Keratinocyte (primary cell): ENCODE results near the gene KLF7. TPM values are rescaled to one million over a fixed set of nuclear protein-coding genes. Genes with fewer than 3 reads are reported as not detected.

Experiments used
- DNase-seq: peaks from one replicate; pipeline ENCODE4 v3.0.0-alpha.2; 2011; ENCODE audit warnings: low read depth, missing footprints, low spot score
- FAIRE-seq: peaks from 2 replicates; lab custom pipeline; 2011; peaks lifted over from hg19 to GRCh38; lab: Jason Lieb, UNC
- H2AFZ ChIP-seq: 2 replicates; pipeline ENCODE4 v1.6.0; 2012; ENCODE audit warnings: low read length, control low read depth, inconsistent platforms; ENCODE audit not compliant: control insufficient read depth
- H3K27ac ChIP-seq: 2 replicates; pipeline ENCODE4 v1.5.1; 2011; ENCODE audit warnings: low read length; ENCODE audit not compliant: control insufficient read depth, insufficient read depth
- H3K27me3 ChIP-seq: 3 replicates; pipeline ENCODE4 v1.6.0; 2011; ENCODE audit warnings: low read length; ENCODE audit not compliant: control insufficient read depth, insufficient read depth; ENCODE audit errors: extremely low read depth
- H3K36me3 ChIP-seq, 2 experiments: 2 replicates in 1 of 2; 3 replicates in 1 of 2; pipeline ENCODE4 v1.5.1; 2011; ENCODE audit warnings: low read length in 2 of 2, mild to moderate bottlenecking in 1 of 2; ENCODE audit not compliant: control insufficient read depth in 2 of 2, insufficient read depth in 2 of 2; ENCODE audit errors: extremely low read depth in 1 of 2
- H3K4me1 ChIP-seq: 3 replicates; pipeline ENCODE4 v1.5.1; 2011; ENCODE audit warnings: low read length; ENCODE audit not compliant: control insufficient read depth, insufficient read depth; ENCODE audit errors: extremely low read depth
- H3K4me2 ChIP-seq: 3 replicates; pipeline ENCODE4 v1.6.0; 2011; ENCODE audit warnings: low read depth, low read length; ENCODE audit not compliant: control insufficient read depth, insufficient read depth; ENCODE audit errors: extremely low read depth
- H3K4me3 ChIP-seq, 3 experiments: fragments of 200-600 bp in 1 of 3; sonication (generic) in 1 of 3; 2 replicates in 2 of 3; 3 replicates in 1 of 3; pipeline ENCODE4 v1.5.1; 2011 to 2016; ENCODE audit warnings: low read length in 3 of 3, mild to moderate bottlenecking in 3 of 3, control low read depth in 2 of 3, inconsistent platforms in 1 of 3, low read depth in 1 of 3, mixed read lengths in 1 of 3, mixed run types in 1 of 3, moderate library complexity in 1 of 3; ENCODE audit not compliant: control insufficient read depth in 2 of 3, insufficient read depth in 2 of 3; ENCODE audit errors: extremely low read depth in 1 of 3
- H3K79me2 ChIP-seq: 2 replicates; pipeline ENCODE4 v1.6.0; 2012; ENCODE audit warnings: low read length; ENCODE audit not compliant: control insufficient read depth, insufficient read depth
- H3K9ac ChIP-seq: 3 replicates; pipeline ENCODE4 v1.6.0; 2011; ENCODE audit warnings: low read length; ENCODE audit not compliant: control insufficient read depth, insufficient read depth; ENCODE audit errors: extremely low read depth
- H3K9me1 ChIP-seq: 3 replicates; pipeline ENCODE4 v1.6.0; 2011; ENCODE audit warnings: low read length; ENCODE audit not compliant: control insufficient read depth, insufficient read depth; ENCODE audit errors: extremely low read depth
- H3K9me3 ChIP-seq: 2 replicates; pipeline ENCODE4 v1.5.1; 2012; ENCODE audit warnings: low read depth, low read length; ENCODE audit not compliant: control insufficient read depth
- H4K20me1 ChIP-seq: 3 replicates; pipeline ENCODE4 v1.6.0; 2011; ENCODE audit warnings: low read length; ENCODE audit not compliant: control insufficient read depth, insufficient read depth; ENCODE audit errors: extremely low read depth
- EZH2 ChIP-seq: IDR thresholded peaks from one replicate; pipeline ENCODE4 v1.6.1; 2012; ENCODE audit warnings: inconsistent platforms, mild to moderate bottlenecking, low read length, moderate library complexity
- dilution Hi-C: fragments of 300-500 bp; cut with MboI; formaldehyde crosslinking; loops from one replicate; pipeline ENCODE4 v1.7.0; 2020; ENCODE audit warnings: low sequenced_read_pairs; ENCODE audit not compliant: extremely low pct_ligation_motif_present
- polyA plus RNA-seq, 5 experiments: library from polyadenylated mRNA; depleted of rRNA in 3 of 5; stranded (reverse) in 3 of 5; stranded (forward) in 1 of 5; unstranded in 1 of 5; fragments of >200 nt; gene quantifications; 1 replicate in 1 of 5; 2 replicates in 3 of 5; 3 replicates in 1 of 5; pipeline versions ENCODE4 v1.2.1 to v1.2.3, GENCODE V29; 2011 to 2012; ENCODE audit warnings: missing spikeins in 2 of 5, low read depth in 1 of 5, low replicate concordance in 1 of 5
- TF ChIP-seq, protein P1 (sequence below), 3 experiments: IDR thresholded peaks in 1 of 3; conservative IDR thresholded peaks in 1 of 3; optimal IDR thresholded peaks in 1 of 3; 2 replicates in 2 of 3; 3 replicates in 1 of 3; pipeline versions ENCODE3 to v1.5.1; 2011; ENCODE audit warnings: low read length in 3 of 3, mild to moderate bottlenecking in 3 of 3, moderate library complexity in 2 of 3, control low read depth in 1 of 3, inconsistent platforms in 1 of 3; ENCODE audit not compliant: insufficient read depth in 2 of 3; ENCODE audit errors: extremely low read depth in 1 of 3

KLF7 gene
- polyA plus RNA-seq, 1 donor (not counting 4 experiments of a cell fraction or from before 2014, with no cell fraction given) = 44.7 TPM

GRCh38 chr2:207205173-207205957 lies 39.6 kb upstream of the KLF7 start:
- FAIRE-seq = no peak
- Histone ChIP-seq H3K4me1 (no peaks in the 10 kb centered on the region), H3K4me2 (no peak overlapping the region), H3K79me2 (no peaks in the 10 kb centered on the region), H3K9me1 (no peaks in the 10 kb centered on the region), H3K36me3 (no peaks in the 10 kb centered on the region), H3K4me3 (no peak overlapping the region), H4K20me1 (no peaks in the 10 kb centered on the region), H3K9me3 (no peaks in the 10 kb centered on the region), H3K27me3 (no peaks in the 10 kb centered on the region), H3K9ac (no peak overlapping the region), H2AFZ (no peak overlapping the region), H3K27ac (no peak overlapping the region)
- DNase-seq = no peak
- no peak for TF ChIP-seq EZH2
- TF ChIP-seq, protein P1, sequence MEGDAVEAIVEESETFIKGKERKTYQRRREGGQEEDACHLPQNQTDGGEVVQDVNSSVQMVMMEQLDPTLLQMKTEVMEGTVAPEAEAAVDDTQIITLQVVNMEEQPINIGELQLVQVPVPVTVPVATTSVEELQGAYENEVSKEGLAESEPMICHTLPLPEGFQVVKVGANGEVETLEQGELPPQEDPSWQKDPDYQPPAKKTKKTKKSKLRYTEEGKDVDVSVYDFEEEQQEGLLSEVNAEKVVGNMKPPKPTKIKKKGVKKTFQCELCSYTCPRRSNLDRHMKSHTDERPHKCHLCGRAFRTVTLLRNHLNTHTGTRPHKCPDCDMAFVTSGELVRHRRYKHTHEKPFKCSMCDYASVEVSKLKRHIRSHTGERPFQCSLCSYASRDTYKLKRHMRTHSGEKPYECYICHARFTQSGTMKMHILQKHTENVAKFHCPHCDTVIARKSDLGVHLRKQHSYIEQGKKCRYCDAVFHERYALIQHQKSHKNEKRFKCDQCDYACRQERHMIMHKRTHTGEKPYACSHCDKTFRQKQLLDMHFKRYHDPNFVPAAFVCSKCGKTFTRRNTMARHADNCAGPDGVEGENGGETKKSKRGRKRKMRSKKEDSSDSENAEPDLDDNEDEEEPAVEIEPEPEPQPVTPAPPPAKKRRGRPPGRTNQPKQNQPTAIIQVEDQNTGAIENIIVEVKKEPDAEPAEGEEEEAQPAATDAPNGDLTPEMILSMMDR (optimal IDR thresholded peaks at IDR 0.05 in 1 of 3, IDR thresholded peaks at IDR 0.05 in 1 of 3, conservative IDR thresholded peaks at IDR 0.05 in 1 of 3; ENCODE audit: extremely low read depth in 1 of 3, insufficient read depth in 2 of 3, low read length in 3 of 3) = no peak
- dilution Hi-C loops = no loop called here

- H4K20me1 ChIP-seq = no peaks in the 10 kb centered on the region
- no peak for TF ChIP-seq EZH2
- TF ChIP-seq, protein P1 (optimal IDR thresholded peaks at IDR 0.05 in 1 of 3, IDR thresholded peaks at IDR 0.05 in 1 of 3, conservative IDR thresholded peaks at IDR 0.05 in 1 of 3; ENCODE audit: extremely low read depth in 1 of 3, insufficient read depth in 2 of 3, low read length in 3 of 3) = no peak
- H3K79me2 ChIP-seq = no peaks in the 10 kb centered on the region
- H3K4me1 ChIP-seq = no peaks in the 10 kb centered on the region
- no peak overlapping the region for H3K4me3 ChIP-seq
- DNase-seq (no peak), FAIRE-seq (no peak)
- no peaks in the 10 kb centered on the region for H3K27me3 ChIP-seq
- H3K9ac ChIP-seq = no peak overlapping the region
- H3K27ac ChIP-seq = no peak overlapping the region
- dilution Hi-C loops = no loop called here
- H3K4me2 ChIP-seq = no peak overlapping the region
- H2AFZ ChIP-seq = no peak overlapping the region
- H3K36me3 ChIP-seq = no peaks in the 10 kb centered on the region
- no peaks in the 10 kb centered on the region for H3K9me1 ChIP-seq
- no peaks in the 10 kb centered on the region for H3K9me3 ChIP-seq
Measured at GRCh38 chr2:207203056-207203455, 37.3 kb upstream of the KLF7 start.
